H1 (cell line): ENCODE measurements around the gene MYH6. TPM values are rescaled to one million over a fixed set of nuclear protein-coding genes. Genes with fewer than 3 reads are reported as not detected.

ENCODE experiments used
- CTCF ChIA-PET: fragments of 300-600 bp; sonication (Branson Sonifier 250); formaldehyde crosslinking; loops from one replicate; lab custom pipeline; 2021; ENCODE audit not compliant: partially characterized antibody; lab: Charles Lee
- POLR2A ChIA-PET: fragments of 300-600 bp; sonication (Branson Sonifier 250); formaldehyde crosslinking; loops from one replicate; lab custom pipeline; 2021; ENCODE audit warnings: inconsistent platforms; ENCODE audit not compliant: partially characterized antibody; lab: Charles Lee
- DNase-seq, 2 experiments: peaks; one replicate each; pipeline versions ENCODE4 v3.0.0 to v3.0.0-alpha.2; 2010 to 2022; ENCODE audit warnings: low spot score in 2 of 2, low read depth in 1 of 2, mixed read lengths in 1 of 2
- FAIRE-seq: peaks from 2 replicates; lab custom pipeline; 2011; peaks lifted over from hg19 to GRCh38; lab: Jason Lieb, UNC
- H2AFZ ChIP-seq: 2 replicates; pipeline ENCODE4 v1.8.1; 2012; ENCODE audit warnings: low read length, inconsistent platforms
- H2AK5ac ChIP-seq: 2 replicates; pipeline ENCODE4 v1.6.1; 2013; ENCODE audit warnings: low read depth, low read length
- H2BK120ac ChIP-seq: replicated peaks from 2 replicates; pipeline ENCODE3; 2013; ENCODE audit warnings: low read depth, low read length, inconsistent platforms
- H2BK12ac ChIP-seq: 2 replicates; pipeline ENCODE4 v1.6.1; 2013; ENCODE audit warnings: low read depth, low read length
- H2BK15ac ChIP-seq: 2 replicates; pipeline ENCODE4 v1.6.1; 2013; ENCODE audit warnings: low read length
- H2BK20ac ChIP-seq: 2 replicates; pipeline ENCODE4 v1.6.1; 2013; ENCODE audit warnings: low read length
- H2BK5ac ChIP-seq: 2 replicates; pipeline ENCODE4 v1.6.1; 2013; ENCODE audit warnings: low read depth, low read length
- H3K14ac ChIP-seq: 2 replicates; pipeline ENCODE4 v1.6.1; 2013; ENCODE audit warnings: inconsistent platforms; ENCODE audit not compliant: insufficient read length
- H3K18ac ChIP-seq: 2 replicates; pipeline ENCODE4 v1.6.1; 2013; ENCODE audit warnings: low read length; ENCODE audit errors: extremely low read depth
- H3K23ac ChIP-seq: 2 replicates; pipeline ENCODE4 v1.6.1; 2013; ENCODE audit warnings: inconsistent platforms; ENCODE audit not compliant: insufficient read length
- H3K23me2 ChIP-seq: 2 replicates; pipeline ENCODE4 v1.6.1; 2013; ENCODE audit warnings: low read depth, low read length
- H3K27ac ChIP-seq: 2 replicates; pipeline ENCODE4 v1.6.1; 2011; ENCODE audit warnings: low read depth, low read length, inconsistent platforms
- H3K27me3 ChIP-seq, 4 experiments: replicated peaks in 1 of 4; 1 replicate in 1 of 4; 2 replicates in 3 of 4; pipeline versions ENCODE4 v1.6.1 to v1.8.1; 2011 to 2013; ENCODE audit warnings: low read length in 3 of 4, mild to moderate bottlenecking in 3 of 4, inconsistent platforms in 2 of 4, mixed read lengths in 2 of 4, moderate library complexity in 1 of 4; ENCODE audit not compliant: control insufficient read depth in 3 of 4, insufficient read depth in 3 of 4; ENCODE audit errors: extremely low read depth in 1 of 4
- H3K36me3 ChIP-seq, 4 experiments: 2 replicates each; pipeline versions ENCODE4 v1.6.1 to v1.8.1; 2011 to 2013; ENCODE audit warnings: mild to moderate bottlenecking in 4 of 4, low read length in 3 of 4, moderate library complexity in 2 of 4, control low read depth in 1 of 4, inconsistent platforms in 1 of 4; ENCODE audit not compliant: insufficient read depth in 4 of 4, control insufficient read depth in 2 of 4
- H3K4ac ChIP-seq: replicated peaks from 2 replicates; pipeline ENCODE3; 2013; ENCODE audit warnings: low read length, low read depth, mixed read lengths, inconsistent platforms; ENCODE audit not compliant: insufficient read length
- H3K4me1 ChIP-seq, 4 experiments: replicated peaks in 1 of 4; 1 replicate in 1 of 4; 2 replicates in 3 of 4; pipeline versions ENCODE4 v1.6.1 to v1.8.1; 2011 to 2013; ENCODE audit warnings: low read length in 3 of 4, inconsistent platforms in 2 of 4, mixed read lengths in 1 of 4; ENCODE audit not compliant: insufficient read depth in 4 of 4, control insufficient read depth in 3 of 4
- H3K4me2 ChIP-seq, 2 experiments: 2 replicates each; pipeline versions ENCODE4 v1.6.1 to v1.8.1; 2011 to 2013; ENCODE audit warnings: low read depth in 2 of 2, low read length in 2 of 2, control low read depth in 1 of 2, inconsistent platforms in 1 of 2, mild to moderate bottlenecking in 1 of 2; ENCODE audit not compliant: insufficient read depth in 1 of 2
- H3K4me3 ChIP-seq, 4 experiments: fragments of 200-600, 300-600 bp in 1 of 4; sonication (generic), shearing (Covaris generic), sonication (Bioruptor Twin) in 1 of 4; 2 replicates each; pipeline versions ENCODE4 v1.5.1 to v1.8.1; 2011 to 2016; ENCODE audit warnings: low read length in 4 of 4, low read depth in 3 of 4, control low read depth in 2 of 4, inconsistent platforms in 2 of 4, mild to moderate bottlenecking in 2 of 4, mixed read lengths in 1 of 4, moderate library complexity in 1 of 4; ENCODE audit not compliant: insufficient read depth in 2 of 4; ENCODE audit errors: extremely low read depth in 1 of 4
- H3K56ac ChIP-seq: replicated peaks from 2 replicates; pipeline ENCODE3; 2013; ENCODE audit warnings: low read depth, mild to moderate bottlenecking, mixed read lengths, low read length, inconsistent platforms; ENCODE audit not compliant: insufficient read length
- H3K79me1 ChIP-seq: 2 replicates; pipeline ENCODE4 v1.6.1; 2013; ENCODE audit warnings: low read depth, low read length, control low read depth
- H3K79me2 ChIP-seq, 2 experiments: 2 replicates each; pipeline versions ENCODE4 v1.6.1 to v1.8.1; 2012 to 2013; ENCODE audit warnings: low read length in 2 of 2, mild to moderate bottlenecking in 2 of 2, inconsistent platforms in 1 of 2; ENCODE audit not compliant: insufficient read depth in 2 of 2, control insufficient read depth in 1 of 2
- H3K9ac ChIP-seq, 4 experiments: replicated peaks in 1 of 4; 1 replicate in 1 of 4; 2 replicates in 3 of 4; pipeline versions ENCODE4 v1.6.1 to v1.8.1; 2011 to 2013; ENCODE audit warnings: low read depth in 3 of 4, low read length in 3 of 4, control low read depth in 2 of 4, mild to moderate bottlenecking in 2 of 4, moderate library complexity in 2 of 4, inconsistent platforms in 1 of 4; ENCODE audit errors: extremely low read depth in 1 of 4
- H3K9me3 ChIP-seq, 2 experiments: 2 replicates each; pipeline versions ENCODE4 v1.6.1 to v1.8.1; 2012 to 2013; ENCODE audit warnings: mild to moderate bottlenecking in 2 of 2, moderate library complexity in 2 of 2, control low read depth in 1 of 2, inconsistent platforms in 1 of 2, low read depth in 1 of 2, low read length in 1 of 2, mixed read lengths in 1 of 2; ENCODE audit not compliant: insufficient read depth in 2 of 2
- H4K20me1 ChIP-seq, 2 experiments: replicated peaks in 1 of 2; 2 replicates each; pipeline versions ENCODE3 to v1.8.1; 2011 to 2013; ENCODE audit warnings: inconsistent platforms in 2 of 2, low read length in 2 of 2, mild to moderate bottlenecking in 1 of 2; ENCODE audit not compliant: insufficient read depth in 2 of 2, control insufficient read depth in 1 of 2
- H4K5ac ChIP-seq: 2 replicates; pipeline ENCODE4 v1.6.1; 2013; ENCODE audit warnings: low read length, low read depth, mixed read lengths, inconsistent platforms; ENCODE audit not compliant: insufficient read length
- H4K8ac ChIP-seq: 2 replicates; pipeline ENCODE4 v1.8.0; 2013; ENCODE audit warnings: mild to moderate bottlenecking, moderate library complexity, low read length, inconsistent platforms; ENCODE audit not compliant: insufficient read depth; ENCODE audit errors: extremely low read depth
- H4K91ac ChIP-seq: replicated peaks from 2 replicates; pipeline ENCODE3; 2013; ENCODE audit warnings: low read length, mixed read lengths, inconsistent platforms; ENCODE audit not compliant: insufficient read length
- CBX5 ChIP-seq: fragments of 300-800, 300-1000 bp; sonication (generic); IDR thresholded peaks from 2 replicates; pipeline ENCODE4 v1.7.1; 2016; ENCODE audit warnings: antibody characterized with exemption, low read length, low read depth
- CBX8 ChIP-seq: fragments of 300-800, 300-1000 bp; sonication (generic); IDR thresholded peaks from 2 replicates; pipeline ENCODE4 v1.7.1; 2016; ENCODE audit warnings: low read depth, low read length, borderline replicate concordance
- CHD1 ChIP-seq: IDR thresholded peaks from 2 replicates; pipeline ENCODE4 v1.6.1; 2012; ENCODE audit warnings: low read depth, low read length, improper control_type of control experiment
- GABPA ChIP-seq: IDR thresholded peaks from 2 replicates; pipeline ENCODE4 v1.6.1; 2011; ENCODE audit warnings: mild to moderate bottlenecking, low read length, moderate library complexity, borderline replicate concordance; ENCODE audit not compliant: insufficient read depth
- NRF1 ChIP-seq: IDR thresholded peaks from 2 replicates; pipeline ENCODE4 v1.6.1; 2011; ENCODE audit warnings: mild to moderate bottlenecking, low read depth, low read length, improper control_type of control experiment
- POLR2AphosphoS5 ChIP-seq: IDR thresholded peaks from 2 replicates; pipeline ENCODE4 v1.6.1; 2011; ENCODE audit warnings: low read depth, low read length
- POU5F1 ChIP-seq: IDR thresholded peaks from 2 replicates; pipeline ENCODE4 v1.6.1; 2011; ENCODE audit warnings: low read depth, mild to moderate bottlenecking, low read length, moderate library complexity
- RBBP5 ChIP-seq: IDR thresholded peaks from 2 replicates; pipeline ENCODE4 v1.7.1; 2012; ENCODE audit warnings: low read depth, mild to moderate bottlenecking, inconsistent platforms, low read length, moderate library complexity, borderline replicate concordance
- RFX5 ChIP-seq: IDR thresholded peaks from 2 replicates; pipeline ENCODE4 v1.6.1; 2011; ENCODE audit warnings: low read depth, low read length, improper control_type of control experiment, borderline replicate concordance
- RNF2 ChIP-seq: fragments of 200-900, 300-1000 bp; sonication (generic); IDR thresholded peaks from 2 replicates; pipeline ENCODE4 v1.7.1; 2016; ENCODE audit warnings: borderline replicate concordance, low read depth, mild to moderate bottlenecking, antibody characterized with exemption, low read length; ENCODE audit not compliant: poor library complexity, severe bottlenecking; ENCODE audit errors: missing control alignments
- SIN3A ChIP-seq, 2 experiments: IDR thresholded peaks in 1 of 2; conservative IDR thresholded peaks in 1 of 2; 2 replicates each; pipeline ENCODE4 v1.6.1; 2011 to 2012; ENCODE audit warnings: low read length in 2 of 2, improper control_type of control experiment in 1 of 2, low read depth in 1 of 2, mild to moderate bottlenecking in 1 of 2
- TBP ChIP-seq: IDR thresholded peaks from 2 replicates; pipeline ENCODE4 v1.6.1; 2011; ENCODE audit warnings: low read depth, low read length, improper control_type of control experiment
- WGBS, 2 experiments: shearing (Covaris generic) in 1 of 2; methylation state at CpG; one replicate each; pipeline versions ENCODE4 v1.1.6 to v1.1.7; 2013 to 2015; ENCODE audit warnings: low lambda C conversion rate in 2 of 2, mixed read lengths in 2 of 2, inconsistent platforms in 1 of 2, low coverage in 1 of 2, missing lambda C conversion rate in 1 of 2; ENCODE audit not compliant: insufficient replicate concordance in 2 of 2, insufficient coverage in 1 of 2, insufficient read length in 1 of 2; ENCODE audit errors: extremely low coverage in 1 of 2, missing lambda C conversion rate in 1 of 2; 5-methylcytosine and 5-hydroxymethylcytosine counted together
- polyA plus RNA-seq, 7 experiments: library from polyadenylated mRNA; depleted of rRNA in 3 of 7; stranded (reverse) in 5 of 7; unstranded in 2 of 7; fragments of >200 nt in 5 of 7; fragments of 200-250 nt in 2 of 7; gene quantifications; 1 replicate in 5 of 7; 2 replicates in 1 of 7; 4 replicates in 1 of 7; pipeline versions ENCODE4 v1.2.1 to v1.2.3, GENCODE V29; 2011 to 2013; ENCODE audit warnings: missing spikeins in 2 of 7, mixed read lengths in 2 of 7
- total RNA-seq: library from RNA; stranded (reverse); fragmentation: NEBNext Ultra II Directional; extraction: Animal tissue kit (Norgen Biotek cat#: 25700); gene quantifications from 2 replicates; pipeline ENCODE4 v1.2.1, GENCODE V29; 2021
- TF ChIP-seq, protein P1 (sequence below): IDR thresholded peaks from 2 replicates; pipeline ENCODE4 v1.6.1; 2012; ENCODE audit warnings: inconsistent platforms

Gene MYH6
- total and polyA plus RNA-seq, 2 of the 8 experiments (the other 6 are each of a cell fraction or from before 2014, with no cell fraction given), result 0.03 TPM; not detected in 1

DNA sequence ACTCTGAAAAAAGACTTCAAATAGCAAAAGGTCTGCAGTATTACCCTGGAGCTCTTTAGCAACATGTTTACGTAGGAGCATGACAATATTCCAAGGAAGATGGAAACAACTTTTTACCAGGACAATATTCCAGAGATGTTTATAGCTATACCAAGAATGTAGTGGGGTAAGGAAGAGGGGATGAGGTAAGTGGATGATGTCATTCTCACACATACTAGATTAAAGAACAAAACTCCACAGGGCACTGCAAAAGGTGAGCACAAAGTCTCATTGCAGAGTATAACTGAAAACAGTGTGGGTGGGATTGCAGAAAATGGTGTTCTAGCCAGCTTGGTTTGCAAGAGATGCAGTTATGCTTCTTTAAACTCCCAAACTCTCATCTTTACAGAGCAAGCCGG lies 22.8 kb downstream of the MYH6 start:
- POLR2A ChIA-PET, result interaction anchor here (1.5 kb wide), 1 partner anchor 10 kb away, joined by 3 read pairs; no protein-coding TSS in a partner anchor
- Histone ChIP-seq H3K4me3 (no peak overlapping the region), H3K14ac (no peak overlapping the region), H3K18ac (no peak overlapping the region), H3K79me2 (no peaks in the 10 kb centered on the region), H3K79me1 (no peaks in the 10 kb centered on the region), H4K20me1 (no peaks in the 10 kb centered on the region), H2AFZ (no peak overlapping the region), H2BK5ac (no peak overlapping the region), H2BK15ac (no peak overlapping the region), H3K4me1 (peaks cover 0 to 10% (median under 1%) of the 10 kb centered on the region in 4 experiments; a peak in 3 of 7 replicates), H3K4ac (no peak overlapping the region), H2BK20ac (no peak overlapping the region), H3K56ac (no peak overlapping the region), H3K4me2 (no peak overlapping the region), H3K9ac (no peak overlapping the region), H3K23ac (no peak overlapping the region), H2AK5ac (no peak overlapping the region), H4K8ac (no peak overlapping the region), H2BK12ac (no peak overlapping the region), H3K23me2 (no peaks in the 10 kb centered on the region; the same call in 1 of the 2 replicates), H4K91ac (no peak overlapping the region), H3K27ac (no peak overlapping the region), H3K9me3 (no peaks in the 10 kb centered on the region), H4K5ac (no peak overlapping the region), H2BK120ac (no peak overlapping the region), H3K27me3 (no peaks in the 10 kb centered on the region; a peak in 1 of 7 replicates), H3K36me3 (no peaks in the 10 kb centered on the region)
- FAIRE-seq (no peak), DNase-seq (no peak)
- WGBS, 2 experiments, result 94% methylated on average over 2 of the region's 2 CpGs; no CpG with 5 or more reads in 1 of the 2 experiments
- CTCF ChIA-PET, result interaction anchor here (0.8 to 15.0 kb wide), 12 partner anchors 9 to 408 kb away, joined by 3 to 333 read pairs (median 4); partner anchors contain the start of genes EFS and SLC22A17
- TF ChIP-seq RFX5 (no peak), GABPA (no peak), POU5F1 (no peak), NRF1 (no peak), CHD1 (no peak), CBX8 (no peak), SIN3A (conservative IDR thresholded peaks at IDR 0.05 in 1 of 2, IDR thresholded peaks at IDR 0.05 in 1 of 2; ENCODE audit: low read depth in 1 of 2, low read length in 2 of 2) (no peak), RBBP5 (no peak), TBP (no peak), CBX5 (no peak), POLR2AphosphoS5 (no peak), RNF2 (no peak)
- TF ChIP-seq, protein P1, sequence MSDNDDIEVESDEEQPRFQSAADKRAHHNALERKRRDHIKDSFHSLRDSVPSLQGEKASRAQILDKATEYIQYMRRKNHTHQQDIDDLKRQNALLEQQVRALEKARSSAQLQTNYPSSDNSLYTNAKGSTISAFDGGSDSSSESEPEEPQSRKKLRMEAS, result no peak
